SK-N-SH (cell line): Measurements from ENCODE around the gene WIPF3. TPM values are rescaled to one million over a fixed set of nuclear protein-coding genes. Genes with fewer than 3 reads are reported as not detected.

Source experiments
- CTCF ChIA-PET: fragments of 300-600, 350-600 bp; formaldehyde crosslinking; extraction: SDS; loops from one replicate; lab custom pipeline; 2021; lab: Yijun Ruan, JAX
- POLR2A ChIA-PET: fragments of 350-600 bp; sonication (Branson Sonifier 250); formaldehyde crosslinking; extraction: SDS; loops from one replicate; lab custom pipeline; 2020; ENCODE audit warnings: antibody characterized with exemption, inconsistent platforms; lab: Yijun Ruan, JAX
- DNase-seq: peaks from one replicate; pipeline ENCODE4 v3.0.0; 2012
- H2AFZ ChIP-seq: fragments of 200-600 bp; sonication (generic); 2 replicates; pipeline ENCODE4 v1.8.1; 2016; ENCODE audit warnings: antibody characterized with exemption, mild to moderate bottlenecking, low read depth
- H3F3A ChIP-seq: fragments of 200-600 bp; sonication (generic); replicated peaks from 2 replicates; pipeline ENCODE3; 2016; ENCODE audit warnings: antibody characterized with exemption, mild to moderate bottlenecking; ENCODE audit not compliant: insufficient read depth
- H3K27ac ChIP-seq, 2 experiments: fragments of 200-500 bp in 1 of 2; fragments of 200-600 bp in 1 of 2; sonication (Bioruptor generic) in 1 of 2; sonication (generic), shearing (Covaris generic) in 1 of 2; 2 replicates each; pipeline versions ENCODE4 v1.5.1 to v1.6.1; 2014 to 2016; ENCODE audit warnings: low read depth in 2 of 2, inconsistent platforms in 1 of 2, low read length in 1 of 2, mild to moderate bottlenecking in 1 of 2, mixed read lengths in 1 of 2
- H3K27me3 ChIP-seq: fragments of 200-600 bp; sonication (generic), shearing (Covaris generic); 2 replicates; pipeline ENCODE4 v1.6.1; 2016; ENCODE audit warnings: mixed run types; ENCODE audit not compliant: insufficient read depth
- H3K36me3 ChIP-seq, 2 experiments: fragments of 200-500 bp in 1 of 2; fragments of 200-600 bp in 1 of 2; sonication (Bioruptor generic) in 1 of 2; sonication (generic) in 1 of 2; replicated peaks in 1 of 2; 2 replicates each; pipeline versions ENCODE3 to v1.5.1; 2014 to 2016; ENCODE audit warnings: low read length in 1 of 2, mild to moderate bottlenecking in 1 of 2; ENCODE audit not compliant: insufficient read depth in 2 of 2, control insufficient read depth in 1 of 2
- H3K4me1 ChIP-seq, 2 experiments: fragments of 200-500 bp in 1 of 2; fragments of 200-600 bp in 1 of 2; sonication (Bioruptor generic) in 1 of 2; sonication (generic), shearing (Covaris generic) in 1 of 2; 2 replicates each; pipeline versions ENCODE4 v1.5.1 to v1.6.1; 2014 to 2016; ENCODE audit warnings: low read depth in 1 of 2, low read length in 1 of 2, mixed run types in 1 of 2; ENCODE audit not compliant: insufficient read depth in 2 of 2, control insufficient read depth in 1 of 2
- H3K4me2 ChIP-seq: fragments of 200-600 bp; sonication (generic), shearing (Covaris generic); 2 replicates; pipeline ENCODE4 v1.6.1; 2017; ENCODE audit warnings: mixed run types
- H3K4me3 ChIP-seq, 2 experiments: fragments of 200-500 bp in 1 of 2; fragments of 200-600 bp in 1 of 2; sonication (Bioruptor generic) in 1 of 2; sonication (generic), shearing (Covaris generic) in 1 of 2; 2 replicates each; pipeline versions ENCODE4 v1.5.1 to v1.8.1; 2014 to 2016; ENCODE audit warnings: low read depth in 2 of 2, inconsistent platforms in 1 of 2, low read length in 1 of 2, mild to moderate bottlenecking in 1 of 2, mixed read lengths in 1 of 2, moderate library complexity in 1 of 2
- H3K79me2 ChIP-seq: fragments of 200-600 bp; sonication (generic); 2 replicates; pipeline ENCODE4 v1.8.1; 2017; ENCODE audit warnings: mild to moderate bottlenecking; ENCODE audit not compliant: insufficient read depth
- H3K9ac ChIP-seq: fragments of 200-600 bp; sonication (generic); 2 replicates; pipeline ENCODE4 v1.6.1; 2017; ENCODE audit warnings: mixed run types
- H3K9me2 ChIP-seq: fragments of 200-600 bp; sonication (generic); 2 replicates; pipeline ENCODE4 v1.6.1; 2017; ENCODE audit warnings: mixed run types
- H3K9me3 ChIP-seq: fragments of 200-600 bp; sonication (generic); 2 replicates; pipeline ENCODE4 v1.6.1; 2017; ENCODE audit warnings: mixed run types, mild to moderate bottlenecking, moderate library complexity
- H4K20me1 ChIP-seq: fragments of 200-600 bp; sonication (generic); 2 replicates; pipeline ENCODE4 v1.6.1; 2017; ENCODE audit warnings: mild to moderate bottlenecking, mixed run types; ENCODE audit not compliant: insufficient read depth
- EZH2phosphoT487 ChIP-seq: fragments of 200-600 bp; sonication (generic); IDR thresholded peaks from 2 replicates; pipeline ENCODE4 v1.6.1; 2017; ENCODE audit warnings: low read depth, mixed run types, mild to moderate bottlenecking, antibody characterized with exemption, moderate library complexity, borderline replicate concordance
- FOSL2 ChIP-seq: IDR thresholded peaks from 2 replicates; pipeline ENCODE4 v1.4.0; 2012; ENCODE audit warnings: low read depth, mild to moderate bottlenecking, moderate library complexity, borderline replicate concordance
- FOXJ3 ChIP-seq: sonication (generic); formaldehyde crosslinking; IDR thresholded peaks from 2 replicates; pipeline ENCODE4 v1.5.1; 2020; ENCODE audit warnings: mild to moderate bottlenecking, missing genetic modification reagents
- NRF1 ChIP-seq: IDR thresholded peaks from 2 replicates; pipeline ENCODE4 v1.6.1; 2012; ENCODE audit warnings: low read depth, mild to moderate bottlenecking, low read length
- RXRA ChIP-seq: IDR thresholded peaks from 2 replicates; pipeline ENCODE4 v1.4.0; 2012; ENCODE audit warnings: low read depth, mild to moderate bottlenecking, borderline replicate concordance
- SIN3A ChIP-seq: IDR thresholded peaks from 2 replicates; pipeline ENCODE4 v1.6.1; 2012; ENCODE audit warnings: low read depth, mild to moderate bottlenecking, low read length, moderate library complexity, borderline replicate concordance
- SMC3 ChIP-seq: IDR thresholded peaks from 2 replicates; pipeline ENCODE4 v1.6.1; 2012; ENCODE audit warnings: low read depth, low read length, improper control_type of control experiment
- TCF12 ChIP-seq: IDR thresholded peaks from 2 replicates; pipeline ENCODE4 v1.4.0; 2012
- WGBS: methylation state at CpG from one replicate; pipeline ENCODE4 v1.1.6; 2017; ENCODE audit warnings: low lambda C conversion rate; 5-methylcytosine and 5-hydroxymethylcytosine counted together
- polyA plus RNA-seq, 3 experiments: library from polyadenylated mRNA; depleted of rRNA; stranded (reverse); fragments of >200 nt; gene quantifications; 2 replicates each; pipeline ENCODE4 v1.2.3, GENCODE V29; 2012
- TF ChIP-seq, protein P1 (sequence below): IDR thresholded peaks from 2 replicates; pipeline ENCODE4; 2012
- TF ChIP-seq, protein P2 (sequence below): fragments of 200-600 bp; sonication (generic); IDR thresholded peaks from 2 replicates; pipeline ENCODE4 v1.6.1; 2017; ENCODE audit warnings: antibody characterized with exemption, mild to moderate bottlenecking, moderate library complexity
- TF ChIP-seq, protein P3 (sequence below): IDR thresholded peaks from 2 replicates; pipeline ENCODE4 v1.6.1; 2012; ENCODE audit warnings: mild to moderate bottlenecking, low read depth, low read length, moderate library complexity

WIPF3 gene
- polyA plus RNA-seq, 1 of the 3 experiments (the other 2 are of a cell fraction) = 0.02 TPM

DNA sequence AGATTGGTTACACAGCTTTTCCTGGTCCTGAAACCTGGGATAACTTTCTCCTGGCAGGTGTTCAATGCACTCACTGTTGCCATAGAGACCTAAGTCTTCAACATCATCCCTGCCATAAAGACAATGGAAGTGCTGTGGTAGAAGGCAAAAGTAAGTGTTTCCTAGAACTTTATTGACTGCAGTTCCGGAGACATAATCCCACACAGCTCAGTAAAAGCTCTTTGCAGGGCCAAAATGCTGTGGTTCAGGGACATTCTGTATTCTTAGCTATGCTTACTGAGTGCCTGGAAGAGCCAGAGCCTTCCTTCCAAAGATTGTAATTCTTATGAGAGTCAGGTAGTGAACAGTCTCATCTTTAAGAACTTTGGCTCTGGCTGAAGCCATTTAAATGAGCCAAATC lies 5.3 kb downstream of the WIPF3 start:
- no peak overlapping the region for H3K27ac ChIP-seq
- H3K4me2 ChIP-seq = no peak overlapping the region
- H3K9me3 ChIP-seq = no peaks in the 10 kb centered on the region
- H3K9ac ChIP-seq = no peak overlapping the region
- no peaks in the 10 kb centered on the region for H3F3A ChIP-seq
- no peak overlapping the region for H2AFZ ChIP-seq
- H3K27me3 ChIP-seq = peaks cover 45% of the 10 kb centered on the region
- POLR2A ChIA-PET = no interaction called here
- TF ChIP-seq SMC3 (no peak), NRF1 (no peak), FOSL2 (no peak), EZH2phosphoT487 (no peak), FOXJ3 (CRISPR knock-in tag) (no peak)
- TF ChIP-seq, protein P1, sequence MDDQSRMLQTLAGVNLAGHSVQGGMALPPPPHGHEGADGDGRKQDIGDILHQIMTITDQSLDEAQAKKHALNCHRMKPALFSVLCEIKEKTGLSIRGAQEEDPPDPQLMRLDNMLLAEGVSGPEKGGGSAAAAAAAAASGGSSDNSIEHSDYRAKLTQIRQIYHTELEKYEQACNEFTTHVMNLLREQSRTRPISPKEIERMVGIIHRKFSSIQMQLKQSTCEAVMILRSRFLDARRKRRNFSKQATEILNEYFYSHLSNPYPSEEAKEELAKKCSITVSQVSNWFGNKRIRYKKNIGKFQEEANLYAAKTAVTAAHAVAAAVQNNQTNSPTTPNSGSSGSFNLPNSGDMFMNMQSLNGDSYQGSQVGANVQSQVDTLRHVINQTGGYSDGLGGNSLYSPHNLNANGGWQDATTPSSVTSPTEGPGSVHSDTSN = no peak
- TF ChIP-seq, protein P2, sequence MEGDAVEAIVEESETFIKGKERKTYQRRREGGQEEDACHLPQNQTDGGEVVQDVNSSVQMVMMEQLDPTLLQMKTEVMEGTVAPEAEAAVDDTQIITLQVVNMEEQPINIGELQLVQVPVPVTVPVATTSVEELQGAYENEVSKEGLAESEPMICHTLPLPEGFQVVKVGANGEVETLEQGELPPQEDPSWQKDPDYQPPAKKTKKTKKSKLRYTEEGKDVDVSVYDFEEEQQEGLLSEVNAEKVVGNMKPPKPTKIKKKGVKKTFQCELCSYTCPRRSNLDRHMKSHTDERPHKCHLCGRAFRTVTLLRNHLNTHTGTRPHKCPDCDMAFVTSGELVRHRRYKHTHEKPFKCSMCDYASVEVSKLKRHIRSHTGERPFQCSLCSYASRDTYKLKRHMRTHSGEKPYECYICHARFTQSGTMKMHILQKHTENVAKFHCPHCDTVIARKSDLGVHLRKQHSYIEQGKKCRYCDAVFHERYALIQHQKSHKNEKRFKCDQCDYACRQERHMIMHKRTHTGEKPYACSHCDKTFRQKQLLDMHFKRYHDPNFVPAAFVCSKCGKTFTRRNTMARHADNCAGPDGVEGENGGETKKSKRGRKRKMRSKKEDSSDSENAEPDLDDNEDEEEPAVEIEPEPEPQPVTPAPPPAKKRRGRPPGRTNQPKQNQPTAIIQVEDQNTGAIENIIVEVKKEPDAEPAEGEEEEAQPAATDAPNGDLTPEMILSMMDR = no peak
- CTCF ChIA-PET = interaction anchor here (0.5 to 1.3 kb wide), 3 partner anchors 11 to 27 kb away, joined by 3 to 4 read pairs (median 3); no protein-coding TSS in a partner anchor
- no peak overlapping the region for H3K4me3 ChIP-seq
- H3K9me2 ChIP-seq = no peaks in the 10 kb centered on the region
- no peaks in the 10 kb centered on the region for H4K20me1 ChIP-seq
- H3K79me2 ChIP-seq = no peaks in the 10 kb centered on the region
- no peak for DNase-seq
- WGBS = 59% methylated on average over 1 of the region's 1 CpG
- peaks cover 0 to 2% of the 10 kb centered on the region in 2 experiments; a peak in 1 of 4 replicates for H3K4me1 ChIP-seq
- H3K36me3 ChIP-seq = no peaks in the 10 kb centered on the region

DNA sequence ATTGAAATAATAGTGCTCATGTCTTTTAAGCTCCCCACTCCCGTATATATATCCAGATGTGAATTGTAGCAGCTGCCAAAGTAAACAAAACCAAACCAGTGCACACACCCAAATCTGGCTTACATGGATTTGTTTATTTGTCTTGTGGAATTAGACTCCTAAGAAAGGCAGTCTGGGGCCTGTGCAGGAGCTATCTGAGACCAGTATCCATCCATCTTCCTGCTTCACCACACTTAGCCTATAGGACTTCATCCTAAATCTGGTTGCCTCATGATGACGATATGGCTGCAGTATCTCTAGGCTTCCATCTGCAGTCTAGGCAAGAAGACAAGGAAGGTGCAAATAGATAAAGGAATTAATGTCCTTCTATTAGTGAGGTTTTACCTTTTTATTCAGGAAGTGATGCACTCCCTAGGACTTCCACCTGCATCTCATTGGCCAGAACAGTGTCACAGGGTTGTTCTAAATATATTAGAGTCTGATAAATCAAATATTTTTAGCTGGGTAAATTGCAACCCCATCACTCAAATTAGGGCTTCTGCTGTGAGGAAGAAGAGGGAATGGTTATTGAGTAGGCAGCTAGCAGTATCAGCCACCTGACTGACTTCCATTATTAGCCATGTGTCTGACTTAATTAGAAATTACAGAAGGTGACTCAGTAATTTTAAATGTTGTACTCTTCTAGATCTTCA lies 6.0 kb downstream of the WIPF3 start:
- TF ChIP-seq SIN3A (no peak), RXRA (no peak), TCF12 (no peak)
- TF ChIP-seq, protein P3, sequence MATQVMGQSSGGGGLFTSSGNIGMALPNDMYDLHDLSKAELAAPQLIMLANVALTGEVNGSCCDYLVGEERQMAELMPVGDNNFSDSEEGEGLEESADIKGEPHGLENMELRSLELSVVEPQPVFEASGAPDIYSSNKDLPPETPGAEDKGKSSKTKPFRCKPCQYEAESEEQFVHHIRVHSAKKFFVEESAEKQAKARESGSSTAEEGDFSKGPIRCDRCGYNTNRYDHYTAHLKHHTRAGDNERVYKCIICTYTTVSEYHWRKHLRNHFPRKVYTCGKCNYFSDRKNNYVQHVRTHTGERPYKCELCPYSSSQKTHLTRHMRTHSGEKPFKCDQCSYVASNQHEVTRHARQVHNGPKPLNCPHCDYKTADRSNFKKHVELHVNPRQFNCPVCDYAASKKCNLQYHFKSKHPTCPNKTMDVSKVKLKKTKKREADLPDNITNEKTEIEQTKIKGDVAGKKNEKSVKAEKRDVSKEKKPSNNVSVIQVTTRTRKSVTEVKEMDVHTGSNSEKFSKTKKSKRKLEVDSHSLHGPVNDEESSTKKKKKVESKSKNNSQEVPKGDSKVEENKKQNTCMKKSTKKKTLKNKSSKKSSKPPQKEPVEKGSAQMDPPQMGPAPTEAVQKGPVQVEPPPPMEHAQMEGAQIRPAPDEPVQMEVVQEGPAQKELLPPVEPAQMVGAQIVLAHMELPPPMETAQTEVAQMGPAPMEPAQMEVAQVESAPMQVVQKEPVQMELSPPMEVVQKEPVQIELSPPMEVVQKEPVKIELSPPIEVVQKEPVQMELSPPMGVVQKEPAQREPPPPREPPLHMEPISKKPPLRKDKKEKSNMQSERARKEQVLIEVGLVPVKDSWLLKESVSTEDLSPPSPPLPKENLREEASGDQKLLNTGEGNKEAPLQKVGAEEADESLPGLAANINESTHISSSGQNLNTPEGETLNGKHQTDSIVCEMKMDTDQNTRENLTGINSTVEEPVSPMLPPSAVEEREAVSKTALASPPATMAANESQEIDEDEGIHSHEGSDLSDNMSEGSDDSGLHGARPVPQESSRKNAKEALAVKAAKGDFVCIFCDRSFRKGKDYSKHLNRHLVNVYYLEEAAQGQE = no peak
- TF ChIP-seq, all 33 proteins: peak for 0
- Histone ChIP-seq H3F3A (no peaks in the 10 kb centered on the region), H3K27ac (no peak overlapping the region), H4K20me1 (no peaks in the 10 kb centered on the region), H3K27me3 (peaks cover 39% of the 10 kb centered on the region), H3K4me1 (no peaks in the 10 kb centered on the region; a peak in 1 of 4 replicates), H3K4me3 (no peak overlapping the region), H3K79me2 (no peaks in the 10 kb centered on the region), H3K9me3 (no peaks in the 10 kb centered on the region), H3K4me2 (no peak overlapping the region), H3K9ac (no peak overlapping the region), H3K9me2 (no peaks in the 10 kb centered on the region), H3K36me3 (no peaks in the 10 kb centered on the region), H2AFZ (no peak overlapping the region)
- POLR2A ChIA-PET = no interaction called here
- CTCF ChIA-PET = interaction anchor here (0.5 to 1.3 kb wide), 2 partner anchors 23 to 28 kb away, joined by 3 to 4 read pairs; no protein-coding TSS in a partner anchor
- whole genome bisulfite sequencing = 35% methylated on average over 2 of the region's 2 CpGs
- DNase-seq = no peak
